ENCODE results near the gene TRPC1.
A peak's percentile ranks its signal among the peaks of the same experiment; 100 is the strongest.
"Not testable (repeated sequence)": the region's sequence is repeated elsewhere in the genome, so short reads cannot be mapped to it uniquely, and the experiment has no call there.

The TRPC1 gene

GRCh38 chr3:142725357-142725739 lies 1.5 kb downstream of the TRPC1 start:
- no peak for TF ChIP-seq ZNF274 (IDR thresholded peaks at IDR 0.05; ENCODE audit: low read depth, low read length)
- H3K4me3 ChIP-seq (ENCODE audit: low read length) = peak overlapping the region; percentile 72; the same call in 1 of the 2 replicates

GRCh38 chr3:142726017-142726416 lies 2.2 kb downstream of the TRPC1 start:
- TF ChIP-seq ZNF274 (IDR thresholded peaks at IDR 0.05; ENCODE audit: low read depth, low read length) = no peak
- no peak overlapping the region for H3K4me3 ChIP-seq (ENCODE audit: low read length)

GRCh38 chr3:142732066-142732465 lies 8.2 kb downstream of the TRPC1 start:
- TF ChIP-seq ZNF274 (IDR thresholded peaks at IDR 0.05; ENCODE audit: low read depth, low read length) = no peak
- H3K4me3 ChIP-seq (ENCODE audit: low read length) = no peak overlapping the region

- H3K4me3 ChIP-seq (ENCODE audit: low read length) = no peak overlapping the region
Measured at GRCh38 chr3:142734834-142735233, 11.0 kb downstream of the TRPC1 start.

GRCh38 chr3:142735462-142735861 lies 11.6 kb downstream of the TRPC1 start:
- TF ChIP-seq ZNF274 (IDR thresholded peaks at IDR 0.05; ENCODE audit: low read depth, low read length) = no peak
- no peak overlapping the region for H3K4me3 ChIP-seq (ENCODE audit: low read length)

More at GRCh38 chr3:142734834-142735233, 11.0 kb downstream of the TRPC1 start:
- TF ChIP-seq ZNF274 (IDR thresholded peaks at IDR 0.05; ENCODE audit: low read depth, low read length) = no peak

GRCh38 chr3:142738396-142738795 lies 14.6 kb downstream of the TRPC1 start:
- no peak overlapping the region for H3K4me3 ChIP-seq (ENCODE audit: low read length)
- no peak for TF ChIP-seq ZNF274 (IDR thresholded peaks at IDR 0.05; ENCODE audit: low read depth, low read length)

- no peak overlapping the region for H3K4me3 ChIP-seq (ENCODE audit: low read length)
- TF ChIP-seq ZNF274 (IDR thresholded peaks at IDR 0.05; ENCODE audit: low read depth, low read length) = no peak
Measured at GRCh38 chr3:142746646-142747045, 22.8 kb downstream of the TRPC1 start.

GRCh38 chr3:142750531-142750930 lies 26.7 kb downstream of the TRPC1 start:
- not testable (repeated sequence) for H3K4me3 ChIP-seq (ENCODE audit: low read length)

- not testable (repeated sequence) for H3K4me3 ChIP-seq (ENCODE audit: low read length)
Measured at GRCh38 chr3:142752605-142753004, 28.8 kb downstream of the TRPC1 start.

GRCh38 chr3:142754494-142754893 lies 30.7 kb downstream of the TRPC1 start:
- no peak for TF ChIP-seq ZNF274 (IDR thresholded peaks at IDR 0.05; ENCODE audit: low read depth, low read length)
- no peak overlapping the region for H3K4me3 ChIP-seq (ENCODE audit: low read length)

- H3K4me3 ChIP-seq (ENCODE audit: low read length) = no peak overlapping the region
- no peak for TF ChIP-seq ZNF274 (IDR thresholded peaks at IDR 0.05; ENCODE audit: low read depth, low read length)
Measured at GRCh38 chr3:142768338-142768737, 44.5 kb downstream of the TRPC1 start.

GRCh38 chr3:142777927-142778326 lies 54.1 kb downstream of the TRPC1 start:
- TF ChIP-seq ZNF274 (IDR thresholded peaks at IDR 0.05; ENCODE audit: low read depth, low read length) = no peak
- no peak overlapping the region for H3K4me3 ChIP-seq (ENCODE audit: low read length)

- TF ChIP-seq ZNF274 (IDR thresholded peaks at IDR 0.05; ENCODE audit: low read depth, low read length) = no peak
- H3K4me3 ChIP-seq (ENCODE audit: low read length) = no peak overlapping the region
Measured at GRCh38 chr3:142778541-142778940, 54.7 kb downstream of the TRPC1 start.

GRCh38 chr3:142779591-142779990 lies 55.8 kb downstream of the TRPC1 start:
- H3K4me3 ChIP-seq (ENCODE audit: low read length) = no peak overlapping the region

GRCh38 chr3:142782616-142783015 lies 58.8 kb downstream of the TRPC1 start:
- no peak for TF ChIP-seq ZNF274 (IDR thresholded peaks at IDR 0.05; ENCODE audit: low read depth, low read length)
- H3K4me3 ChIP-seq (ENCODE audit: low read length) = no peak overlapping the region

More at GRCh38 chr3:142779591-142779990, 55.8 kb downstream of the TRPC1 start:
- no peak for TF ChIP-seq ZNF274 (IDR thresholded peaks at IDR 0.05; ENCODE audit: low read depth, low read length)

- H3K4me3 ChIP-seq (ENCODE audit: low read length) = no peak overlapping the region
- no peak for TF ChIP-seq ZNF274 (IDR thresholded peaks at IDR 0.05; ENCODE audit: low read depth, low read length)
Measured at GRCh38 chr3:142784228-142784627, 60.4 kb downstream of the TRPC1 start.

All from GM08714 (cell line).